Fibroblast of skin of left biceps (primary cell): ENCODE data around the gene PTBP3.
"Not testable (repeated sequence)": the region's sequence is repeated elsewhere in the genome, so short reads cannot be mapped to it uniquely, and the experiment has no call there.

Source experiments
- DNase-seq, 2 experiments: peaks; one replicate each; pipeline ENCODE4 v3.0.0-alpha.2; 2013; ENCODE audit warnings: low read depth in 2 of 2

Gene PTBP3

GRCh38 chr9:112271466-112272098, 61.8 kb downstream of the PTBP3 start:
- DNase-seq, result no peak

- DNase-seq, result no peak
Observed at GRCh38 chr9:112268413-112268812, 65.0 kb downstream of the PTBP3 start.

- not testable (repeated sequence) for DNase-seq
Observed at GRCh38 chr9:112267086-112267485, 66.3 kb downstream of the PTBP3 start.

GRCh38 chr9:112265391-112265790, 68.0 kb downstream of the PTBP3 start:
- DNase-seq, result no peak

- DNase-seq, result no peak
Observed at GRCh38 chr9:112262577-112262976, 70.8 kb downstream of the PTBP3 start.

- no peak for DNase-seq
Observed at GRCh38 chr9:112261133-112261532, 72.3 kb downstream of the PTBP3 start.

GRCh38 chr9:112258106-112258505, 75.3 kb downstream of the PTBP3 start:
- no peak for DNase-seq

- DNase-seq, result no peak
Observed at GRCh38 chr9:112252194-112252593, 81.2 kb downstream of the PTBP3 start.

- DNase-seq, result no peak
Observed at GRCh38 chr9:112249277-112249676, 84.1 kb downstream of the PTBP3 start.

GRCh38 chr9:112248722-112249121, 84.7 kb downstream of the PTBP3 start:
- DNase-seq, result no peak

GRCh38 chr9:112247090-112247489, 86.3 kb downstream of the PTBP3 start:
- no peak for DNase-seq

GRCh38 chr9:112245126-112245525, 88.3 kb downstream of the PTBP3 start:
- no peak for DNase-seq

GRCh38 chr9:112242147-112242804, 91.1 kb downstream of the PTBP3 start:
- DNase-seq, result no peak

- no peak for DNase-seq
Observed at GRCh38 chr9:112241491-112241890, 91.9 kb downstream of the PTBP3 start.

- DNase-seq, result no peak
Observed at GRCh38 chr9:112239708-112240107, 93.7 kb downstream of the PTBP3 start.

GRCh38 chr9:112239284-112239683, 94.1 kb downstream of the PTBP3 start:
- DNase-seq, result no peak

GRCh38 chr9:112234779-112235178, 98.6 kb downstream of the PTBP3 start:
- DNase-seq, result no peak

GRCh38 chr9:112233769-112234168, 99.7 kb downstream of the PTBP3 start:
- DNase-seq, result peak; percentile 49 to 50

GRCh38 chr9:112232233-112232632, 101.2 kb downstream of the PTBP3 start:
- DNase-seq, result no peak

GRCh38 chr9:112226091-112226490, 107.3 kb downstream of the PTBP3 start:
- DNase-seq, result no peak

GRCh38 chr9:112224401-112225289, 108.8 kb downstream of the PTBP3 start:
- DNase-seq, result peak in 1 of 2 experiments; percentile 8

- no peak for DNase-seq
Observed at GRCh38 chr9:112218908-112219307, 114.5 kb downstream of the PTBP3 start.

- DNase-seq, result no peak
Observed at GRCh38 chr9:112212926-112213325, 120.5 kb downstream of the PTBP3 start.
